GM12892 (cell line): Measurements from ENCODE around the gene PAK6.
A peak's percentile ranks its signal among the peaks of the same experiment; 100 is the strongest.

Source experiments
- DNase-seq: peaks from one replicate; pipeline ENCODE4 v3.0.0; 2011; ENCODE audit not compliant: insufficient read length
- FAIRE-seq: peaks from 2 replicates; lab custom pipeline; 2011; peaks lifted over from hg19 to GRCh38; lab: Jason Lieb, UNC
- POLR2A ChIP-seq: IDR thresholded peaks from 2 replicates; pipeline ENCODE4 v1.6.1; 2011; ENCODE audit warnings: low read depth, low read length, control low read depth
- POLR2AphosphoS5 ChIP-seq: IDR thresholded peaks from 2 replicates; pipeline ENCODE4 v1.6.1; 2011; ENCODE audit warnings: low read depth, low read length, control low read depth
- TAF1 ChIP-seq: IDR thresholded peaks from 2 replicates; pipeline ENCODE4 v1.6.1; 2011; ENCODE audit warnings: low read depth, mild to moderate bottlenecking, control low read depth, low read length, borderline replicate concordance

Gene PAK6

DNA sequence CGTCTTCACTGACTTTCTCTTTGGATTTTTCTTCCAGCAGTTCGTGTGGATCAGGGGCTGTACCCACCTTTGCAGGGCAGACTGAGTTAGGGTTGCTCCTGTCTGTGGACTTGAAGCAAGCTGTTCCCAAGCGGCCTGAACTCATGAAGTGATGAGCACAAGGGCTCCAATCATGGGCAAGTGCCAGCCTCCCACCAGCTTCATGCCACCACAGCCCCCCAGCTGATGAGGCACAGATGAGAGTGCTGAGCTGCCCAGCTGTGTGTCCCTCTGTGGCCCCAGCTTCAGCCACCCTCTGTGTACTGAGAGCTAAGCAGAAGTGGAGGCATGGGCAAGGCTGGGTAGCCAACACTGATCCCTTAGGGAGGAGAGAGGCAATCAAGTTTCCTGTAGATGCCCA, 72.1 kb downstream of the PAK6 start:
- no peak for TF ChIP-seq POLR2AphosphoS5
- no peak for TF ChIP-seq POLR2A
- TF ChIP-seq TAF1 = no peak
- FAIRE-seq (no peak), DNase-seq (no peak)

DNA sequence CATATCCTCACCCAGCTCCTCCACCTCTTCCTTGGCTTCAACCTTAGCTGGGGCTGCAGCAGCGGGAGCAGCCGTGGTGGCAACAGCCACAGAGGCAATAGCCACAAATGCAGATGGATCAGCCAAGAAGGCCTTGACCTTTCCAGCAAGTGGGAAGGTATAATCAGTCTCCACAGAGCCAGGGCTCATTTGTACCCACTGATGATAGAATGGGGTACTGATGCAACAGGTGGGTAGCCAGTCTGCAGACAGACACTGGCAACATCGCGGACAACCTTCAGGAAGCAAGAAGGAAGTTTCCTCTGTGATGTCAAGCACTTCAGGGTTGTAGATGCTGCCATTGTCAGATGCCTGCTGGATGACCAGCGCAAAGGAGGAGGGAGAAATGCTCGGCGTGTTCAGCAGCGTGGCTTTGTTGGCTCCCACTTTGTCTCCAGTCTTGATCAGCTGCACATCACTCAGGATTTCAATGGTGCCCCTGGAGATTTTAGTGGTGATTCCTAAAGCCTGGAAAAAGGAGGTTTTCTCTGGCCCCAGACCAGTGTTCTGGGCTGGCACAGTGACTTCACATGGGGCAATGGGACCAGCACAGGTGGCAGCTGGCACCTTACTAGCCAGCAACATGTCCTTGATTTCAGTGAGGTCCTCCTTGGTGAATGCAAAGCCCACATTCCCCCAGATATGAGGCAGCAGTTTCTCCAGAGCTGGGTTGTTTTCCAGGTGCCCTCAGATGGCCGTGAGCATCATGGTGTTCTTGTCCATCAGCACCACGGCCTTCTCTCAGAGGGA, 73.7 kb downstream of the PAK6 start:
- FAIRE-seq = no peak
- no peak for DNase-seq
- TF ChIP-seq POLR2A (no peak), POLR2AphosphoS5 (no peak), TAF1 (no peak)

DNA sequence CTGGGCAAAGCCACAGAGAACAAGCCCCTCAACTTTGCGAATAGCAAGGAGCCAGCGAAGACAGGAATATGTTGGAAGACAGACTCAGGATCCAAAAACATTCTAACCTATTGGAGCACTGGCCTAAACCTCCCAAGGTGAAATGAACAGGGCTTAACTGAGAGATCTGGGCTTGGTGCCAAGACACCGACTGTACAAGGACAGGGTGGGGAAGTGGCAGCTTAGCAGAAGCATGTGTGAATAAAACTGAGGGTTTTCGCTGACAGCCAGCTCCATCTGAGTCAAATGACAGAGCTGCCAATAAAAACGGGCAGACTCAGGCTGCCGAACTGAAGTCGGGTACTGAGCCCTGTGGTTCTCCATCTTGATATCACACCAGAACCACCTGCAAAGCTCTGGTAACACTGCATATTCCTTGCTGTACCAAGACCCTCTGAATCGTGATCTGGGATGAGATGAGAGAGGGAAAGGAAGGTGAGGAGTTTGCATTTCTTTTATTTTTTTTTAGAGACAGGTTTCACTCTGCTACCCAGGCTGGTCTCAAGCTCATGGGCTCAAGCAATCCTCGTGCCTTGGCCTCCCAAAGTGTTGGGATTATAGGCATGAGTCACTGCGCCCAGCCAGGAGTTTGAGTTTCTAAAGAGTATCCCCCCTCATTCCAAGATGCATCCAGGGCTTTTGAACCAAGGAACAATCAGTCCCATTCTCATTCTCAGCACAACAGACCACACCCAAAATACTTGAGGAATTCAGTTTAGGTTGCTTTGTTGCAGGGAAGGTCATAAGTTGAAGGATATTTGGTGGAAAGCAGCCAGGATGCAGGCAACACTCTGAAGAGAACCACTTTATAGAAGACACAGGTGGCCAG, 74.9 kb downstream of the PAK6 start:
- FAIRE-seq = no peak
- DNase-seq = no peak
- TF ChIP-seq POLR2A = no peak
- no peak for TF ChIP-seq TAF1
- no peak for TF ChIP-seq POLR2AphosphoS5

DNA sequence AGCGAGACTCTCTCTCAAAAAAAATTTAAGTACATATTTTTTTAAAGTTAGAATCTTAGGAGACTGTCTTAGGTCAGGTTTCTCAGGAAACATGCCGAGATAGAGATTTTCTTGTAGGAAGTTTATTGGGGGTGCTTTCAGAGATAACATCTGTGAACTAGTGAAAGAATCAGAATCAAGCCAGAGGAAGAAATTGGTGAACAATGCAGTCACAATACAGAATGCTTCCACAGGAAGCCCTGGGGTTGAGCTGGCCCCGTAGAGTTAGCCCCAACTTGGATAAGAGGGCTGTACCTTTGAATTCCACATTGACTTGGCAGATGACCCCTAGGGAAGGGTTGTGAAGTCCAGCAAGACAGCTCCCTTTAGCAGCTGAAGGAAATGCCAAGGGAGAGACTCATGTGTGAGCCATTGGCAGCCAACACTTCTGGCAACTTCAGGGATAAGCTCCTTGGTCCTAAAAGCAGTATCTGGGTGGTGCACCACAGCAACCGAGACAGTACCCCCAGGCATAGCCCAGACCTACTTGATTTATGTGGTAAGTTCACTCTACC, 75.9 kb downstream of the PAK6 start:
- FAIRE-seq (no peak), DNase-seq (no peak)
- no peak for TF ChIP-seq POLR2A
- no peak for TF ChIP-seq POLR2AphosphoS5
- TF ChIP-seq TAF1 = no peak

DNA sequence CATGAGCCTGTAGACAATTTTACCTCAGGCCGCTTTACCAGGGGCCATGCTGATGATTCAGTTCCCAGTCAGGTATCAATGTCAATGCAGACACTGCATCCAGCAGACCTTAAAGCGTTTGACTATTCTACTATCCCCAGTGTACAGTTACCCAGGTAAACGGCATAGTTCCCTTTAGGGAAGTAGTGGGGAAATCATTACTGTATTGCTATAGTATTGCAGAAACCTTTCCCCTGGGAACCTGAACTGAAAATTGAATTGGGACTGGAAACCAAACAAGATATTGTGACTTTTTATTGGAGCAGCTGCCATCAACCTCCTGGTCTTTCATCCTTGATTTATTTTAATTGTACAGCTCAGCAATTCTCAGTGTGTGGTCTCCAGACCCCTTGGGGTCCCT, 78.1 kb downstream of the PAK6 start:
- DNase-seq (no peak), FAIRE-seq (no peak)
- TF ChIP-seq POLR2A (no peak), TAF1 (no peak), POLR2AphosphoS5 (no peak)

DNA sequence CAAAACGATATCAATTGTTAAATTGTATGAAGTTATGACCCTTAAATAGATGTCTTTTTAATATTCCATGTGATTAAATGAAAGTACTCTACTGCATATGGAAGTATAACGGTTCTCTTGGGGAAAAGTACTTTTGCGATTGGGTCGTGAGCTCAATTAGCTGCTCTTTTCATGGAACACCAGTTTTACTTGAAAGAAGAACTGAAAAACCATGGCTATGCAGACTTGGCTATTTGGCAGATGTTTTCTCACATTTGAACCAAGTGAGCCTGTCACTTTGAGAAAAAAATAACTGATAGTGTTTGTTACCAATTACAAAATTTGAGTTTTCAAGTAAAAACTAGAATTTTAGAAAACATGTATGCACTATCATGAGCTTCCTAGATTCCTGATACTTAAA, 78.7 kb downstream of the PAK6 start:
- TF ChIP-seq TAF1 (no peak), POLR2AphosphoS5 (no peak)
- DNase-seq (no peak), FAIRE-seq (no peak)

DNA sequence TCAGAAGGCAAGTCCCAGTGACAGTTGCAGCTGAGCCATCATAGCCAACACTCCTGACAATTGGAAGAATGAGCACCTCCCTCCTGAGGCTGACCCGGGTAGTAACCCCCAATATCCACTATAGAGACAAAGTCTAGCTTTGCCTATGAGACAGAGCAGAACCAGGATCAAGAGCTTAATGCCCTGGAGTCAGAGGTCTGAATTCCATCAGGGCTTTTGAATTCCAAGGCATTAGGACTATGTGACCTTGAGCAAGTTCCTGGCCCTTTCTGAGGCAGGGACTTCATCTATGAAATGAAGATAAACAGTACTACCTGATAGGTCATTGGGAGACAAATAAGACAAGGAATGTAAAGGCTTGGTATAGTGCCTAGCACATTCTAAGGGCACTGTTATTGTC, 81.5 kb downstream of the PAK6 start:
- TF ChIP-seq TAF1 (no peak), POLR2A (no peak), POLR2AphosphoS5 (no peak)
- FAIRE-seq (no peak), DNase-seq (no peak)

DNA sequence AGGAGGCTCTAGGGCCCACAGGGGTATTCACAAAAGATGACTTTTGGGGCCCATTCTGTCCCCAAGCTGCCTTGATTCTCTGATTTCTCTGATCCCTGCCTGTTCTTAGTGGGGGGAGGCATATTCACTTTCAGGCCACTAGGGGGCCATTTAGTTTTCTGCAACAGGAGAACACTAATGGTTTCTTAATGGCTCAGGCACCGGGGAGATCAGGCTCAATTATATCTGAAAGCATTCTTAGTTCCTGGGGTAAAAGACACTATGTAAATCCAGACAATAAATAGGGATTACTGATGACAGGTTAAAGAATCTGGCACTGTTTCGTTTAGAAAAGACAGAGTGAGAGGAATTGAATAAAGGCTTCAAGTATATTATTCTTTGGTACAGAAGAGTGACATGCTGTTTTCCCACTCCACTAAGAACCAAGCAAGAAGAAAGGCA, 82.1 kb downstream of the PAK6 start:
- DNase-seq (no peak), FAIRE-seq (peak; percentile 56)
- TF ChIP-seq POLR2AphosphoS5 (no peak), TAF1 (no peak), POLR2A (no peak)

DNA sequence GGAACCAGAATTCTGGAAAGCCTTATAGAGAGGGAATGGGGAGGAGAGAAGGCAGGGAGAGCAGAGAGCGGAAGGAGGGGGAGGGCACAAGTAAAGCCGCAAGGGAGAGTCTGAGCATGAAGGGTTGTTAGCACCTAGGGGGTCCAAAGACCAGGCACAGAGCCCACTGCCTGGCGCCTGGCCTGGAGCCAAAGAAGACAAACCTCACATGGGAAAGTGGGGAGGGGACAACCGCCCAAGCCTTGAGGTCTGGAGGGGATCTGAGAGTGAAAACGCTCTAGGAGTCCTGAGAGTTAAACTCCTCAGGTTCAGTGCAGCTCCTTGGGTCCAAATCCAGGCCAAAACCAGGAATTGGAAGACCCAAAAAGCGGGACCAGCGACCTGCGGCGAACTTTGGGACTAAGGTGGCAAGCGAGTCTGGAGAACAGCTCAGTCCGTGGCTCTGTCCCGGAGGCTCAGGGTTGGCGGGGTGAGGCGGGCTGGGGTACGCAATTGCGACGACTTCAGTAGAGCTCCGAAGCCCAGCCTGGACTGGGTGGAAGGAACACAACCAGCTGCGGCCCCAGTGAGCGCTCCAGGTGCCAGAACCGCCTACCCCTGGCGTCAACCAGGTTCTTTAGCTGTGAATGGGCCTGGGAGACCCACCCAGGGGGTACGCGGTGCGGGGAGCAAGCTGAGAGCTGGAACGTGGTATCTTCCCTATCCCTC, 83.8 kb downstream of the PAK6 start:
- TF ChIP-seq POLR2A = no peak
- TF ChIP-seq POLR2AphosphoS5 = no peak
- TF ChIP-seq TAF1 = no peak
- FAIRE-seq (no peak), DNase-seq (no peak)

DNA sequence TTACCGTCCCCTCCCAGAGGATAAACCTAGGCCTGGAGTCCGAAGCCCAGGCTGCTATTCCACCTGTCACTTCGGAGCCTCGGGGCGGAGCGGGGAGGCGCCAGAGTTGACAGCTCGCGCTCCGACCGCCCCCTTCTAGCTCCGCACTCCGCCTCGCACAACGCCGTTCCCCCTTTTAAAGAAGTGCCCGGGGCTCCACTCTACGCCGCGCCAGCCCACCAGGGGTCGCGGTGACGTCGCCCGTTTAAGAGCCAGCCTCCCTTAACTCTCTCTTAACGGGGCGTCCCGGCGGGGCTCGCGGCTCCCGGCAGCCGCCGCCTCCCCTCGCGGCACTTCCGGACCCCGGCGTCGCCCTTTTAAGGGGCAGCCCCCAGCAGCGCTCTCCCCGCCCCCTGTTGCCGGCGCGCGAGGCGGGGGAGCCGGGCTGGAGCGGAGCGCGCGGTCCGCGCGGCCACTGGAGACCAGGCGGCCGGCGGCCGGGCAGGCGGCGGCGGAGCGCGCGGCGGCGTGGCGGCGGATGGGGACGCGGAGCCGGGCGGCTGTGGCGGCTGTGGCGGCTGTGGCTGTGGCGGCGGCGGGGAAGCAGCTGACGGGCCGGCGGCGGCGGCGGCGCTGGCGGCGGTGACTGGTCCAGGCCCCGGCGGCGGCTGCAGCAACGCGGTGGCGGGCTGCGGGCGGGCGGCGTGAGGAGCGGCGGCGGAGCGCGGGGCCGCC, 84.5 kb downstream of the PAK6 start, which contains the start of gene INAFM2:
Gene INAFM2, plus strand, starts transcription at position 454 of the 714 bp plus-strand sequence. CDS start 364 bp downstream, outside the sequence.
- peak; percentile 92 for FAIRE-seq
- TF ChIP-seq POLR2AphosphoS5 (no peak), TAF1 (no peak), POLR2A (peak; percentile 30; the same call in 1 of the 2 replicates)
- DNase-seq = peak; percentile 99
